HG02938 (cell line): Measurements from ENCODE around the gene ZNF532.
"Not testable (repeated sequence)": the region's sequence is repeated elsewhere in the genome, so short reads cannot be mapped to it uniquely, and the experiment has no call there.

Source experiments
- ATAC-seq: cut with Tn5 transposase; IDR thresholded peaks from one replicate; pipeline ENCODE4 v1.9.1; 2021; ENCODE audit warnings: mild to moderate bottlenecking, moderate library complexity; ENCODE audit not compliant: unreplicated experiment

Gene ZNF532

DNA sequence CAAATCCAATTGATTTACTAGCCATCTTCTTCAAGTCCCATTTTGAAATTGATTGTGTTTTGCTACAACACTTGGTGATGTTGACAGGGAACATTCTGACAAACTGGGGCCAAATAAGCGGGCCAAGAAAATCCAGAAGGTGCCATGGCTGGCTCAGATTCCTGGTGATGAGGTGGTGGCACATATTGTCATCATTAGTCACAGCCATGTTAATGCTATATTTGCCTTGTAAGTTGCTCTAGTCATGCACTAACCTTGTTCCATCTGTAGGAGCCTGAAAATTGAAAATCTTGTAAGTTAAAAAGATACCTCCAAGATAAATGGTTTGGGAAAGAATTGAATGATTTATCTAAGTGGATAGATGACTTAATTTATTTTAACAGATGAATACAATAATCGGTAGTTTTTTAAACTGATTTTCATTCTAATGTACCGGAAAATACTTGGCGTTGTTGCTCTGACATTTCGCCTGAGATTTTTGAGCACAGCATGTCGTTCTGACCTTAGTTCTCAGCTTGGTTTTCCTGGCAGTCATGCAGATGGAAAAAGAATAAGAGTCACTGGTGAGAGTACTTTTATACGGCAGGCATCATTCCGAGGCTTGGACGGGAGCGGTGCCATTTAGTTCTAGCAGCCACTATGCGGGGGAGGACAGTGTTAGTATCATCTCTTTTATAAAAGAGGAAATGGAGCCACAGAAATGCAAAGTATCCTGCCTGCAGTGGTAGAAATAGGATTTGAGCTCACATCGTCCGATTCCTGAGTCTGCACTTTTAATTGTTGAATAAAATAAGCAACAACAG is 133.9 kb downstream of the ZNF532 start:
- ATAC-seq, result no peak

GRCh38 chr18:59001166-59001565 is 136.5 kb downstream of the ZNF532 start:
- ATAC-seq, result no peak

DNA sequence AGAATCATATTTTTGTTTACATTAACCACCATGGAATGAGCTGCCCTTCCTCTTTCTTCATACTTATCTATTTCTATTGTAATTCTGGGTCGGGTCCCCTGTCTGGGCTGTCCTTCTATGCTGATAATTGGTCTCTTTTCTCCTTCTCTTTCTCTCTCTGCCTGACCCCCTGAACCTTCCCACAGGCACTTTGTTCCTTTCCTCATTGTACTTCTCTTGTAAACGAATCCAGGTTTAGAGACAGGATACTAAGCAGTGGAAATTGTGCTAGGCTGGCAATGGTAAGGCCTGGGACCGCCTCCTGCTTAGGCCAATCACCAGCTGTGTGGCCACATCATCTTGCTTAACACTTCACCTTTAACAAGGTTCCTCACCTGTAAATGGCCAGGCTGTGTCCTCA is 137.0 kb downstream of the ZNF532 start:
- no peak for ATAC-seq

DNA sequence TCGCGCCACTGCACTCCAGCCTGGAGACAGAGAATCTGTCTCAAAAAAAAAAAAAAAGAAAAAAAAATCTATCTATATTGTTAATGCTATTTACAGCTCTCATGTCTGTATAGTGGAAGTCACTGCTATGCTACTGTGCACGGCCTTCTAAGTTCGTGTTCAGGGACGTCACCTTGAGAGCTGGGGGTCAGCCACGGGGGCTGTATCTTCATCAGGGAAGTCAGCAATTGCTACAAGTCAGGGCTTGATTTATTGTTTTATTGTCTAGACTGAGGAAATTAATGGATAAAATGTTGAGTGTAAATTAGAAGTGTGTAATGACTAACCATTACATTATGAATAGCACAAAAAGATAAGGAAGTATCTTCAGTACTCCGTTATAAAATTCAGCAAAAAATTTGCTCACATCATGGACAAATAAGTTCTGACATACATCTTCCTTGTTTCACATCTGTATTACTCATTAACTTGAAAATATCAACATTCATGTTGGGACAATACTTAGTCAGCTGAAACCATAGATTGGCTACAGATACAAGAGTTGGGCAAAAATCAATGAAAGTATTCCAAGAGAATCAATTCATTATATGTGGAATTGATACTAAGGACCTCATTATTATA is 138.4 kb downstream of the ZNF532 start:
- no peak for ATAC-seq

DNA sequence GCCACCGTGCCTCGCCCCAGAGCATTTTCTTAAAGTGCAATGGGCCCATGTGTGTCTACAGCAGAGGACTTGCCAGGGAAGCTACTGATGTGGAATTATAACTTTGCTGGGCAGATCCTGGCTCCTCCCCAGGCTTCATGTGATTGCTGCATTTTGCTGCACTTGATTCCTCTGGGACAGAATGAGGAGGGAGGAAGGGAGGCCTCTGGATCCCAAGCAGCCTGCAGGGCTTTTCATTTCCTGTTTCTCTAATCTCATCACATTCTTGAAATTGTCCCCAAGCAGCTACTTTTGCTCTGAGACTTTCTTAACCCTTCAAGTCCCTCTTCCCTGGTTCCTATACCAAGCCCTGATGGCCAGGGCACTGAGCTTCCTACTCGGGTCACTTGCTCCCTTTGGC is 140.6 kb downstream of the ZNF532 start:
- no peak for ATAC-seq

GRCh38 chr18:59006461-59007067 is 141.9 kb downstream of the ZNF532 start:
- no peak for ATAC-seq

DNA sequence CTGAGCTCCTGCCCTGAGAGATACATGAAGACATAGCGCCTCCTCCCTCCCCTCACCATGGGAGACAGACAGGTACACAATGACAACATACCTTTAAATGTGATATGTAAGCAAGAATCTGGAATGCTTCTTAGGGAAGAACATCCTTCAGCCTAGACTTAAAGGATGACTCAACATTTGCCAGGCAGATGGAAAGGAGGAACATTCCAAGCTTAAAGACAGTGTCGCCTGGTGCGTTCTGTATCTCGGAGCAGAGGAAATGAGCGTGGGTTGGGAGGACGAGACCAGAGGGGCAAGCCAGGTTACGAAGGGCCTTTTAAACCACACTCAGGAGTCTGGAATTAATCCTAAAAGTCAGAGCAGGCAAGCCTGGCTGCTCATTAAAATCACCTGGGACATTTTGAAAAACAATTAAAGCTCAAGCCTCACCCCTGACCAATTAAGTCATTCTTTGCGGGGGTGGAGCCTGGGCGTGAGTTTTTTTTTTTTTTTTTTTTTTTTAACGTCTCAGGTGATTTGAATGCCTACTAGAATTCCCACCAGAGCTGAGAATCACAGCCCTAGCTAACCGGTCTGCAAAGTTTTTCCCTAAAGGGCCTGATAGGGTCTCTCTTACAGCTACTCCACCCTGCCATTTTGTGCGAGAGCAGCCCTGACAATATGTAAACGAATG is 143.8 kb downstream of the ZNF532 start:
- ATAC-seq, result no peak

- no peak for ATAC-seq
Observed at GRCh38 chr18:59009846-59010245, 145.2 kb downstream of the ZNF532 start.

- no peak for ATAC-seq
Observed at GRCh38 chr18:59011289-59011688, 146.6 kb downstream of the ZNF532 start.

DNA sequence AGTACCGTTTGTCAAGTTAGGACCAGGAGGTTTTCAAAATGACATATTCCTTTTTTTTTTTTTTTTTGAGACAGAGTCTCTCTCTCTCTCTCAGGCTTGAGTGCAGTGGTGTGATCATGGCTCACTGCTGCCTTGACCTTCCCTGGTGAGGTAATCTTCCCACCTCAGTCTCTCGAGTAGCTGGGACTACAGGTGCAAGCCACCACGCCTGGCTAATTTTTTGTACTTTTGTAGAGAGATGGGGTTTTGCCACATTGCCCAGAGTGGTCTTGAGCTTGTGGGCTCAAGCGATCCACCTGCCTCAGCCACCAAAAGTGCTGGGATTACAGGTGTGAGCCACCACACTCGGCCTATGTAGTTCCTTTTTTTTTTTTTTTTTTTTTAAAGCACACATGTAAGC is 147.1 kb downstream of the ZNF532 start:
- ATAC-seq, result no peak

DNA sequence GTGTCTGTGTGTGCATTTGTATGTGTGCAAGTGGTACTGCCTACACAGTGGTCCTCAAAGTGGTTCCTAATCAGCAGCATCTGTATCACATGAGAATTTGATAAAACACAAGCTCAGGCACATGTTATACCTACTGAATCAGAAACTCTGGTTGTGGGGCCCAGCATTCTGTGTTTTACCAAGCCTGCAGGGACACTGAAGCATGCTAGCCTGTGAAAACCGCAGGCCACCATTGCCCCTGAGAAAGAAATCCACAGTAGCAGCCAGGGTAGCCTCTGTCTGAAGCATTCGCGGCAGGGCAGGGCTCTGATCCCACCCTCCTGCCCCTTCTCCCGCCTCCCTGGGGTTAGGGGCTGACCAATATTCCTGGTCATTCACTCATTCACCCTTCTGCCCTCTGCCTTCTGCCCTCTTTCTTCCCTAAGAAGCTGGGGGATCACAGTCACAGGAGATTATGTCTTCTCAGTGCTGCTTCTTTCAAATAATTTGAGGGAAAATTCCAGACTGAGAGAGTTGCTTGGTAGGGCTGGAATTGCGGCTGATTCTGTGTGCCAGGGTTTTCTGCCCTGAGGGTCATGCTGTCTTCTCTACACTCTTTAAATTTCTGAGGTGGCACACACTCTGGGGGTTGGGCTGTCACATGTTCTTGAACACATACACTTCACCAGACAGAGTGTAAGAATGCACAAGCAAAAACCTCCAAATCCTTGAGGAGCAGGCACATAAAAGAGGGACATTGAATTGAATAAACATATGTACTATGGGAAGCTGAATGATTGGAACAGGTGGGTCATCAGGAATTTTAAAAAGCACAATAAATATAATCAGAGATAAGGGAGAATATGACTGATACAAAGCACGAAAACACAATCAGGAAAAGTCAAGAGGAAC is 148.4 kb downstream of the ZNF532 start:
- no peak for ATAC-seq

DNA sequence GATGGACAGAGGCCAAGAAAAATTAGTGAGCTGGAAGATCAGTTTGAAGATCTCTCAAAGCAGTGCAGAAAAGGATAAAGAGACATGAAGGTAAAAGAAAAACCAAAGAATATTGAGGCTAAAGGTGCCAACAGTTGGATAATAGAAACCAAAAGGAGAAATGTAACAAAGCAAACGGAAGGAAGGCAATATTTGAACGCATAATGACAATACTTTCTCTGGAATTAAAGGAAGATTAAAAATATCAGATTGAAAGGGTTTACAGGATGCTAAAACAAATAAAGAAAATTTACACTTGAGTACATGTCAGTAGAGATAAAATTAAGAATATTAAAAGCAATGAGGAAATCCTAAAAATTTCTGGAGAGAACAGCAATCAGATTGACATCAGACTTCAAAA is 149.1 kb downstream of the ZNF532 start:
- ATAC-seq, result no peak

DNA sequence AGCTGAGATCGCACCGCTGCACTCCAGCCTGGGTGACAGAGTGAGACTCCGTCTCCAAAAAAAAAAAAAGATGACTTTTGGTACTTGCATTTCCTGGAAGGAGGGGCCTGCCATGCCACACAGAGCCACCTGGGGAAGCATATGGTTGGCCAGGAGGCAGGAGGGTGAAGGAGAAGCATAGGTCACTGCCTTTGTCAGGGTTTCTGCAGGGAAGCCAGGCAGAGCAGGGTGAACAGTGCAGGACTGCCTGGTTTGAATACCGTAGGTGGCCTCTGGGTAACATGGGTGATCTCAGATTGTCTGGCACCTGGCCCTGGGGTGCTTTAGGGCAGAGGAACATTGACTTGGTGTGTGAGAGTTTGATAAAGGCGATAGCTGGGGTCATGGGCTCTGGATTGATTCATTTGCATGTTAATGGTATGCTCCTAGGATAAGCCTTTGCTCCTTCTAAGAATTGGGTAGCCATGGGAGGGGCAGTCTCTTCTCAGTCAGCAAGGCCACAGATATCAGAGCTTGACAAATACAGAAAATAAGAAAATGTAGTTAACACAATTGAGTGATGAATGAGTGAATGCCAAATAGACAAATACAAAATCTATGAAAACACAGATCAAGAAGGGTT is 151.0 kb downstream of the ZNF532 start:
- ATAC-seq, result no peak

GRCh38 chr18:59021500-59021899 is 156.8 kb downstream of the ZNF532 start:
- no peak for ATAC-seq

- ATAC-seq, result no peak
Observed at GRCh38 chr18:59022167-59022945, 157.7 kb downstream of the ZNF532 start.

DNA sequence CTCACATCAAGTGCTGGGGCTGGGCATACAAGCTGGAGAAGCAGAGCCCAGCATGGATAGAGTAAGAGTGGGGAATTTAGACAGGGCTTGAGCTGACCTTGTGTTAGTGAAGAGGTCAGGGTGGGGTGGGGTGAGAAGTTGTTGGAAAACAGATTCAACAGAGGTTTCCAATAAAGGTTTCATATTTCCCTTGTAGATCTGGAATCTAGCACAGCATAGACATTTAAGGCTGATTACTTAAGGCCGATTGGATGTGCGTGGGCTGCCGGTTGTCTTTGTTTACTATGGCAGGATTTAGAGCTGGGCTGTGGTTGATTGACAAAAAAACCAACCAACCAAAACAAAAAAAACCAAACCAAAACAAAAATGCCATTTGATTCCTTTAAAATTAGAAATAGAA is 160.2 kb downstream of the ZNF532 start:
- no peak for ATAC-seq

GRCh38 chr18:59025532-59025931 is 160.9 kb downstream of the ZNF532 start:
- not testable (repeated sequence) for ATAC-seq

DNA sequence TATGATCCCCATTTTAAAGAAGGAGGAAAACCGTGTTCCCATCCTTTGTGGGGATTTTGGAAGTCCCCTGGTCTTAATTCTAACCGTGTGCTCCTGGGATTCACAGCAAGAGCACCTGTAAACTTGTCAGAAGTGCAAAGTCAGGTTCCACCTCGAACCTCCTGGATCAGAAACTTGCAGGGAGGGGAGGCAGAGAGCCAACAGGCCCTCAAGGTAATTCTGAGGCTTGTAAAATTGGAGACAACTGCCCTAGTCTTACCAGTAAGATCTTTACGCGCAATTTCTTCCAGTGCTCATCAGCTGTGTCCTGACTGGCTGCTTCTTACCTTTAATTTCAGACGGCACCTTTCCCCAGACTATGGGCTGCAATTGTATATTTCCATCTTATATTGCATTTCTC is 161.7 kb downstream of the ZNF532 start:
- ATAC-seq, result no peak

GRCh38 chr18:59026831-59027410 is 162.2 kb downstream of the ZNF532 start:
- ATAC-seq, result no peak
